ENCODE data around the gene KCNH6. TPM values are rescaled to one million over a fixed set of nuclear protein-coding genes. Genes with fewer than 3 reads are reported as not detected.

The KCNH6 gene
- total RNA-seq, 6 experiments from 2014 or later = not detected

GRCh38 chr17:63497708-63498483, 25.3 kb upstream of the KCNH6 start:
- DNase-seq = no peak
- Mint-ChIP-seq H3K4me3 (no peak overlapping the region), H3K36me3 (ENCODE audit: low read depth) (no peaks in the 10 kb centered on the region), H3K9me3 (no peaks in the 10 kb centered on the region), H3K4me1 (ENCODE audit: low read depth) (peaks cover 23% of the 10 kb centered on the region), H3K27me3 (ENCODE audit: insufficient read depth) (peaks cover 17% of the 10 kb centered on the region), H3K27ac (peak overlapping the region; percentile 79)
- TF ChIP-seq, protein P1, sequence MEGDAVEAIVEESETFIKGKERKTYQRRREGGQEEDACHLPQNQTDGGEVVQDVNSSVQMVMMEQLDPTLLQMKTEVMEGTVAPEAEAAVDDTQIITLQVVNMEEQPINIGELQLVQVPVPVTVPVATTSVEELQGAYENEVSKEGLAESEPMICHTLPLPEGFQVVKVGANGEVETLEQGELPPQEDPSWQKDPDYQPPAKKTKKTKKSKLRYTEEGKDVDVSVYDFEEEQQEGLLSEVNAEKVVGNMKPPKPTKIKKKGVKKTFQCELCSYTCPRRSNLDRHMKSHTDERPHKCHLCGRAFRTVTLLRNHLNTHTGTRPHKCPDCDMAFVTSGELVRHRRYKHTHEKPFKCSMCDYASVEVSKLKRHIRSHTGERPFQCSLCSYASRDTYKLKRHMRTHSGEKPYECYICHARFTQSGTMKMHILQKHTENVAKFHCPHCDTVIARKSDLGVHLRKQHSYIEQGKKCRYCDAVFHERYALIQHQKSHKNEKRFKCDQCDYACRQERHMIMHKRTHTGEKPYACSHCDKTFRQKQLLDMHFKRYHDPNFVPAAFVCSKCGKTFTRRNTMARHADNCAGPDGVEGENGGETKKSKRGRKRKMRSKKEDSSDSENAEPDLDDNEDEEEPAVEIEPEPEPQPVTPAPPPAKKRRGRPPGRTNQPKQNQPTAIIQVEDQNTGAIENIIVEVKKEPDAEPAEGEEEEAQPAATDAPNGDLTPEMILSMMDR (IDR thresholded peaks at IDR 0.05) = peak; percentile 56

DNA sequence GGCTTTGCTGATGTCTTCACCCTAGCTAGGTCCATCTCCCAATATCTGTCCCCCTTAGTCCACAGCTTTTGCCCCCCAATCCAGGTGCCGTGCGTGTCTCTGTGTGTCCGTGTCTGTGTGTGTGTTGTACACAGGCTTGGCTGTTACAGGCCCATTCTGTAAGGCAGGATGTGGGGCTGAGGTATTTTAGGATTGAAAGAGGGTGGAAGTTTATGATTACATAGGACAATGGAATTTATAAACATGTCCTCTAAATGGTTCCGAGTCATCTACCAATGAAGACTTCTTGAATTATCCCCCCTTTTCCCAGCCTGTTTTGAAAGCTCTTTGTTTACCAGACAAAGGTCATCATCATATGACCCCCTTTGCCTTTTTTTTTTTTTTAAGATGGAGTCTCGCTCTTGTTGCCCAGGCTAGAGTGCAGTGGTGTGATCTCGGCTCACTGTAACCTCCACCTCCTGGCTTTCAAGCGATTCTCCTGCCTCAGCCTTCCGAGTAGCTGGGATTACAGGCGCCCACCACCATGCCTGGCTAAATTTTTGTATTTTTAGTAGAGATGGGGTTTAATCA, 24.4 kb upstream of the KCNH6 start:
- Mint-ChIP-seq H3K4me1 (ENCODE audit: low read depth) (peaks cover 23% of the 10 kb centered on the region), H3K9me3 (no peaks in the 10 kb centered on the region), H3K27me3 (ENCODE audit: insufficient read depth) (peaks cover 16% of the 10 kb centered on the region), H3K36me3 (ENCODE audit: low read depth) (no peaks in the 10 kb centered on the region), H3K4me3 (peak overlapping the region; percentile 38; the same call in 1 of the 2 replicates), H3K27ac (peak overlapping the region; percentile 79)
- TF ChIP-seq, protein P1 (IDR thresholded peaks at IDR 0.05) = no peak
- DNase-seq = peak; percentile 46

GRCh38 chr17:63500543-63501390, 22.4 kb upstream of the KCNH6 start:
- TF ChIP-seq, protein P1 (IDR thresholded peaks at IDR 0.05) = no peak
- Mint-ChIP-seq H3K27me3 (ENCODE audit: insufficient read depth) (peaks cover 31% of the 10 kb centered on the region), H3K27ac (no peak overlapping the region), H3K36me3 (ENCODE audit: low read depth) (0 out of 2 replicates have a peak, but pooled peaks cover 4% of the 10 kb centered on the region), H3K4me3 (no peak overlapping the region), H3K4me1 (ENCODE audit: low read depth) (peaks cover 16% of the 10 kb centered on the region), H3K9me3 (peaks cover 9% of the 10 kb centered on the region; the same call in 1 of the 2 replicates)
- DNase-seq = no peak

DNA sequence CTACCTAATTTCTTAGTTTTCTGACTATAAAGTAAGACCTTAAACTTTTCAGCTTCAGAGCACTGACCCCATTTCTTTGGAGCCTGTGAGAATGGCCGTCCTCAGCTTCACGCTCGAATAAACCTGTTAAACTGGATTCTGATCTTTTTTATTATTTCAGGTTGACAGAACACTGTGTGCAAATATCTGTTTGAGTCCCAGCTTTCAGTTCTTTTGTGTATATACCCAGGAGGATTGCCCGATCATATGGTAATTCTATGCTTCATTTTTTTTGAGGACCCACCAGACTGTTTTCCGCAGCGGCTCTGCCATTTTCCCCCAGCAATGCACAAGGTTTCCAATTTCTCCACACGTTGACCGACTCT, 19.8 kb upstream of the KCNH6 start:
- no peak overlapping the region for H3K4me3 Mint-ChIP-seq
- DNase-seq = no peak
- H3K36me3 Mint-ChIP-seq (ENCODE audit: low read depth) = 0 out of 2 replicates have a peak, but pooled peaks cover 4% of the 10 kb centered on the region
- H3K27me3 Mint-ChIP-seq (ENCODE audit: insufficient read depth) = peaks cover 39% of the 10 kb centered on the region
- TF ChIP-seq, protein P1 (IDR thresholded peaks at IDR 0.05) = no peak
- peaks cover 12% of the 10 kb centered on the region for H3K4me1 Mint-ChIP-seq (ENCODE audit: low read depth)
- peaks cover 11% of the 10 kb centered on the region; the same call in 1 of the 2 replicates for H3K9me3 Mint-ChIP-seq
- H3K27ac Mint-ChIP-seq = no peak overlapping the region

- H3K4me3 Mint-ChIP-seq = no peak overlapping the region
- H3K9me3 Mint-ChIP-seq = peaks cover 11% of the 10 kb centered on the region; the same call in 1 of the 2 replicates
- DNase-seq = no peak
- H3K36me3 Mint-ChIP-seq (ENCODE audit: low read depth) = 0 out of 2 replicates have a peak, but pooled peaks cover 4% of the 10 kb centered on the region
- TF ChIP-seq, protein P1 (IDR thresholded peaks at IDR 0.05) = no peak
- H3K4me1 Mint-ChIP-seq (ENCODE audit: low read depth) = peaks cover 2% of the 10 kb centered on the region; the same call in 1 of the 2 replicates
- H3K27me3 Mint-ChIP-seq (ENCODE audit: insufficient read depth) = peaks cover 45% of the 10 kb centered on the region
- no peak overlapping the region for H3K27ac Mint-ChIP-seq
Measured at GRCh38 chr17:63504261-63504660, 18.9 kb upstream of the KCNH6 start.
